ENCODE results near the gene HNRNPH2.
A peak's percentile ranks its signal among the peaks of the same experiment; 100 is the strongest.

The HNRNPH2 gene

GRCh38 chrX:101417190-101417589, 9.2 kb downstream of the HNRNPH2 start:
- TF ChIP-seq EZH2phosphoT487 (IDR thresholded peaks at IDR 0.05; ENCODE audit: low read length) (no peak), EZH2 (optimal IDR thresholded peaks at IDR 0.05; ENCODE audit: low read depth, low read length) (no peak), CTCF (IDR thresholded peaks at IDR 0.05; ENCODE audit: low read length) (no peak)
- Histone ChIP-seq H4K20me1 (ENCODE audit: insufficient read depth, low read length) (no peaks in the 10 kb centered on the region), H3K9me2 (replicated peaks; ENCODE audit: insufficient read depth, low read length) (no peaks in the 10 kb centered on the region), H3K4me2 (ENCODE audit: low read depth, low read length) (no peak overlapping the region), H3K36me3 (replicated peaks; ENCODE audit: insufficient read depth, low read length) (no peaks in the 10 kb centered on the region), H3K9me3 (replicated peaks; ENCODE audit: insufficient read depth, low read length) (no peaks in the 10 kb centered on the region), H3K4me3 (ENCODE audit: low read length) (no peak overlapping the region), H3K4me1 (ENCODE audit: low read length) (peaks cover 12% of the 10 kb centered on the region), H3K27ac (ENCODE audit: low read length) (no peak overlapping the region), H3F3A (ENCODE audit: insufficient read depth, low read length) (no peaks in the 10 kb centered on the region), H2AFZ (ENCODE audit: low read length) (no peak overlapping the region), H3K9ac (ENCODE audit: low read length) (no peak overlapping the region), H3K79me2 (ENCODE audit: low read length) (peaks cover 9% of the 10 kb centered on the region), H3K27me3 (replicated peaks; ENCODE audit: insufficient read depth, low read length) (no peaks in the 10 kb centered on the region)
- DNase-seq, result no peak

- Histone ChIP-seq H3K36me3 (replicated peaks; ENCODE audit: insufficient read depth, low read length) (no peaks in the 10 kb centered on the region), H2AFZ (ENCODE audit: low read length) (peak overlapping the region; percentile 96), H3K79me2 (ENCODE audit: low read length) (no peaks in the 10 kb centered on the region), H4K20me1 (ENCODE audit: insufficient read depth, low read length) (no peaks in the 10 kb centered on the region), H3K9ac (ENCODE audit: low read length) (peak overlapping the region; percentile 62), H3K4me1 (ENCODE audit: low read length) (peaks cover 12% of the 10 kb centered on the region), H3F3A (ENCODE audit: insufficient read depth, low read length) (no peaks in the 10 kb centered on the region), H3K27ac (ENCODE audit: low read length) (no peak overlapping the region), H3K9me3 (replicated peaks; ENCODE audit: insufficient read depth, low read length) (no peaks in the 10 kb centered on the region), H3K4me2 (ENCODE audit: low read depth, low read length) (peak overlapping the region; percentile 69; the same call in 1 of the 2 replicates), H3K9me2 (replicated peaks; ENCODE audit: insufficient read depth, low read length) (no peaks in the 10 kb centered on the region), H3K27me3 (replicated peaks; ENCODE audit: insufficient read depth, low read length) (no peaks in the 10 kb centered on the region), H3K4me3 (ENCODE audit: low read length) (peak overlapping the region; percentile 62)
- TF ChIP-seq EZH2phosphoT487 (IDR thresholded peaks at IDR 0.05; ENCODE audit: low read length) (no peak), CTCF (IDR thresholded peaks at IDR 0.05; ENCODE audit: low read length) (no peak), EZH2 (optimal IDR thresholded peaks at IDR 0.05; ENCODE audit: low read depth, low read length) (no peak)
- DNase-seq, result no peak
Measured at GRCh38 chrX:101417981-101418841, 10.2 kb downstream of the HNRNPH2 start.

DNA sequence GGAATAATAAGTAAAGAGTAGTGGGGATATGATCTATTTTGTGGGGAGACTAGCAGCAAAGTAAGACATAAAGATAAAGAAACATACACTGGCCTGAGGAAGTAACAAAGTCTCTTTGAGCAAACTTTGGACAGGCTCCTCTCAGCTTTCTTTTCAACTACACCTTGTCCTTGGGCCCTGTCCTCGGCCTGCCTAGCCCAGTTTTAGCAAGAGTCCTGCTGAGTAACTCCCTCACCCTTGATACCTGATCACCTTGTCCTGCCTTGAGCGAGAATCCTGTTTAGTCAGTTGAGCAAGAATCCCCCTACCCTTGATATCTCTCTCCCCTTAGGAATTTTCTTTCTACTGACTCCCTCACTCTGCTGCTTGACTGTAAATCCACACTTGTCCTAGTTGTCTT, 11.5 kb downstream of the HNRNPH2 start:
- no peak overlapping the region for H2AFZ ChIP-seq (ENCODE audit: low read length)
- no peak overlapping the region for H3K4me2 ChIP-seq (ENCODE audit: low read depth, low read length)
- H4K20me1 ChIP-seq (ENCODE audit: insufficient read depth, low read length), result no peaks in the 10 kb centered on the region
- H3K4me1 ChIP-seq (ENCODE audit: low read length), result peaks cover 12% of the 10 kb centered on the region
- no peaks in the 10 kb centered on the region for H3K36me3 ChIP-seq (replicated peaks; ENCODE audit: insufficient read depth, low read length)
- H3K9me2 ChIP-seq (replicated peaks; ENCODE audit: insufficient read depth, low read length), result no peaks in the 10 kb centered on the region
- no peak overlapping the region for H3K4me3 ChIP-seq (ENCODE audit: low read length)
- no peak overlapping the region for H3K27ac ChIP-seq (ENCODE audit: low read length)
- TF ChIP-seq EZH2 (optimal IDR thresholded peaks at IDR 0.05; ENCODE audit: low read depth, low read length), result no peak
- H3K27me3 ChIP-seq (replicated peaks; ENCODE audit: insufficient read depth, low read length), result no peaks in the 10 kb centered on the region
- H3K9me3 ChIP-seq (replicated peaks; ENCODE audit: insufficient read depth, low read length), result no peaks in the 10 kb centered on the region
- no peaks in the 10 kb centered on the region for H3K79me2 ChIP-seq (ENCODE audit: low read length)
- no peaks in the 10 kb centered on the region for H3F3A ChIP-seq (ENCODE audit: insufficient read depth, low read length)
- DNase-seq, result no peak
- no peak overlapping the region for H3K9ac ChIP-seq (ENCODE audit: low read length)

DNA sequence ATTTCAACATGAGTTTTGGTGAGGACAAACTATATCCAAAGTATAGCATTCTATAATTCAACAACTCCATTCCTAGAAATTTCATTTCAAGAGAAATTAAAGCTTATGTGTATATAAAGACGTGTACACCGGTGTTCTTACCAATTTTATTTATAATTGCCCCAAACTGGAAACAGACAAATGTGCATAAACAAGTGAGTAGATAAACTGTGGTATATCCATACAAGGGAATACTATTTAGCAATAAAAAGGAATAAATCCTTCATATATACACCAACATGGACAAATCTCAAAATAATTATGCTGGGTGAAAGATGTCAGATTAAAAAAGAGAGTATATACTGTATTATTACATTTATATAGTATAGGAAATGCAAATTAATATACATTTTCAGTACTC, 19.9 kb downstream of the HNRNPH2 start:
- Histone ChIP-seq H3K27me3 (replicated peaks; ENCODE audit: insufficient read depth, low read length) (no peaks in the 10 kb centered on the region), H3K4me3 (ENCODE audit: low read length) (no peak overlapping the region), H3K36me3 (replicated peaks; ENCODE audit: insufficient read depth, low read length) (no peaks in the 10 kb centered on the region), H3K9me2 (replicated peaks; ENCODE audit: insufficient read depth, low read length) (no peaks in the 10 kb centered on the region), H3K79me2 (ENCODE audit: low read length) (no peaks in the 10 kb centered on the region), H3F3A (ENCODE audit: insufficient read depth, low read length) (no peaks in the 10 kb centered on the region), H2AFZ (ENCODE audit: low read length) (no peak overlapping the region), H3K9me3 (replicated peaks; ENCODE audit: insufficient read depth, low read length) (no peaks in the 10 kb centered on the region), H3K9ac (ENCODE audit: low read length) (no peak overlapping the region), H3K27ac (ENCODE audit: low read length) (no peak overlapping the region), H3K4me2 (ENCODE audit: low read depth, low read length) (no peak overlapping the region), H4K20me1 (ENCODE audit: insufficient read depth, low read length) (no peaks in the 10 kb centered on the region), H3K4me1 (ENCODE audit: low read length) (no peaks in the 10 kb centered on the region)
- no peak for DNase-seq
- TF ChIP-seq EZH2phosphoT487 (IDR thresholded peaks at IDR 0.05; ENCODE audit: low read length), result no peak
- no peak for TF ChIP-seq EZH2 (optimal IDR thresholded peaks at IDR 0.05; ENCODE audit: low read depth, low read length)
- TF ChIP-seq CTCF (IDR thresholded peaks at IDR 0.05; ENCODE audit: low read length), result no peak

Measured in MM.1S (cell line).